Neutrophil (primary cell): ENCODE data around the gene C19orf73.

Experiments used
- H3K27ac ChIP-seq: fragments of 200-600 bp; sonication (generic); 2 replicates; pipeline ENCODE4 v1.5.1; 2016; ENCODE audit warnings: mild to moderate bottlenecking, moderate library complexity
- H3K27me3 ChIP-seq: fragments of 200-600 bp; sonication (generic); 2 replicates; pipeline ENCODE4 v1.6.0; 2016; ENCODE audit warnings: mild to moderate bottlenecking
- H3K36me3 ChIP-seq: fragments of 200-600 bp; sonication (generic); 2 replicates; pipeline ENCODE4 v1.5.1; 2017
- H3K4me1 ChIP-seq, 2 experiments: fragments of 200-600 bp in 1 of 2; sonication (generic) in 1 of 2; 1 replicate in 1 of 2; 2 replicates in 1 of 2; pipeline versions ENCODE4 v1.5.1 to v1.6.1; 2013 to 2016; ENCODE audit warnings: low read depth in 1 of 2, low read length in 1 of 2, mild to moderate bottlenecking in 1 of 2, moderate library complexity in 1 of 2; ENCODE audit not compliant: control insufficient read depth in 1 of 2, insufficient read depth in 1 of 2
- H3K4me3 ChIP-seq, 2 experiments: fragments of 200-600 bp in 1 of 2; sonication (generic) in 1 of 2; 1 replicate in 1 of 2; 2 replicates in 1 of 2; pipeline ENCODE4 v1.5.1; 2013 to 2016; ENCODE audit warnings: low read depth in 1 of 2, low read length in 1 of 2, mild to moderate bottlenecking in 1 of 2, moderate library complexity in 1 of 2
- H3K9me3 ChIP-seq: fragments of 200-600 bp; sonication (generic); 2 replicates; pipeline ENCODE4 v1.5.1; 2016
- TF ChIP-seq, protein P1 (sequence below): fragments of 200-600 bp; sonication (generic); IDR thresholded peaks from 2 replicates; pipeline ENCODE4 v1.5.1; 2016; ENCODE audit warnings: antibody characterized with exemption

C19orf73 gene

GRCh38 chr19:49114630-49115363, 4.1 kb downstream of the C19orf73 start:
- TF ChIP-seq, protein P1, sequence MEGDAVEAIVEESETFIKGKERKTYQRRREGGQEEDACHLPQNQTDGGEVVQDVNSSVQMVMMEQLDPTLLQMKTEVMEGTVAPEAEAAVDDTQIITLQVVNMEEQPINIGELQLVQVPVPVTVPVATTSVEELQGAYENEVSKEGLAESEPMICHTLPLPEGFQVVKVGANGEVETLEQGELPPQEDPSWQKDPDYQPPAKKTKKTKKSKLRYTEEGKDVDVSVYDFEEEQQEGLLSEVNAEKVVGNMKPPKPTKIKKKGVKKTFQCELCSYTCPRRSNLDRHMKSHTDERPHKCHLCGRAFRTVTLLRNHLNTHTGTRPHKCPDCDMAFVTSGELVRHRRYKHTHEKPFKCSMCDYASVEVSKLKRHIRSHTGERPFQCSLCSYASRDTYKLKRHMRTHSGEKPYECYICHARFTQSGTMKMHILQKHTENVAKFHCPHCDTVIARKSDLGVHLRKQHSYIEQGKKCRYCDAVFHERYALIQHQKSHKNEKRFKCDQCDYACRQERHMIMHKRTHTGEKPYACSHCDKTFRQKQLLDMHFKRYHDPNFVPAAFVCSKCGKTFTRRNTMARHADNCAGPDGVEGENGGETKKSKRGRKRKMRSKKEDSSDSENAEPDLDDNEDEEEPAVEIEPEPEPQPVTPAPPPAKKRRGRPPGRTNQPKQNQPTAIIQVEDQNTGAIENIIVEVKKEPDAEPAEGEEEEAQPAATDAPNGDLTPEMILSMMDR = no peak
- no peaks in the 10 kb centered on the region for H3K9me3 ChIP-seq
- peaks cover 41% of the 10 kb centered on the region for H3K27me3 ChIP-seq
- peak overlapping the region; percentile 62 to 69 for H3K4me3 ChIP-seq
- no peak overlapping the region for H3K27ac ChIP-seq
- peaks cover 34 to 43% of the 10 kb centered on the region in 2 experiments for H3K4me1 ChIP-seq
- no peaks in the 10 kb centered on the region for H3K36me3 ChIP-seq

DNA sequence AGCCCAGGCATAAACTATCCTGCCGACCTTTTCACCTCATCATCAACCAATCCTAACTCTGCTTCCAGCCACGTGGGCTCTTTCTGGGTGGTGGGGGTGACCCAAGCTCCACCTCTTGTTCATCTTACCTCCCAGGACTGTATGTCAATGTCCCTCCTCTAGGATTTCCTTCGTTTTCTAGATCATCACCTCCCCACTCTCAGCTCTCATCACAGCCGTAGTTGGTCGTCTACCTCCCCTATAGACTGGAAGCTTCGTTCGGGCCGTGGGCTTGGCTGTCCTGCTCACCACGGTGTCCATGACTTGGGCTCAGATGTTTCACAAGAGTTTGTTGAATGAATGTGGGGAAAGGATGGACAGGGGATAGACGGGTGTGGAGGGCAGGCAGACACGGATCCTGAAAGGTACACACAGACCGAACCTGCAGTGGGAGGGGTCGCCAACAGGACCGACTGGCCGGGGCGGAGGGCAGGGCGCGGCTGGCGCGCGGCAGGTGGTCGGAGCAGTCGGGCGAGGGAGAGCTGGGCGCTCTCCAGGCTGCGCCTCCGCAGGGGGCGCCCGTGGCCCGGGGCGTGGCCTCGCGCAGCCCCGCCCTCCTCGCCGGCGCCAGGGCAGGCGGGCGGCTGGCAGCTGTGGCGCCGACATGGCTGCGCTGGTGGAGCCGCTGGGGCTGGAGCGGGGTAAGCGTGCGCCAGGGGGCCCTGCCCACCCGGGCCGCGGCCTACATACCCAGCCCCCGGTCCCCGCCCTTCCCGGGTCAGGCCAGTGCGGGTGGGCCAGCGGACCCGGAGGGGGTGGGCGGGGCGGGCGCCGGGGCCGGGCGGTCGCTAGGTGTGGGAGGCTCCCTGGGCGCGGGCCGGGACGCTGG, 4.9 kb downstream of the C19orf73 start, which contains the start of gene LIN7B:
Gene LIN7B (plus strand): TSS at position 609 of the 868 bp plus-strand sequence. CDS start 35 bp downstream, at position 644.
- Histone ChIP-seq H3K4me1 (peaks cover 33 to 35% of the 10 kb centered on the region in 2 experiments), H3K27me3 (peaks cover 33% of the 10 kb centered on the region), H3K27ac (no peak within 1 kb of the TSS), H3K9me3 (no peaks in the 10 kb centered on the region), H3K4me3 (peak within 1 kb of the TSS; percentile 62 to 69), H3K36me3 (peaks cover 2% of the 10 kb centered on the region)
- TF ChIP-seq, protein P1 = peak; percentile 76

GRCh38 chr19:49111218-49111998, 7.5 kb downstream of the C19orf73 start:
- H3K27ac ChIP-seq = no peak overlapping the region
- H3K4me1 ChIP-seq = peaks cover 18% of the 10 kb centered on the region in 2 experiments
- H3K4me3 ChIP-seq = no peak overlapping the region
- H3K27me3 ChIP-seq = peaks cover 25% of the 10 kb centered on the region
- TF ChIP-seq, protein P1 = no peak
- H3K36me3 ChIP-seq = peaks cover 28% of the 10 kb centered on the region
- no peaks in the 10 kb centered on the region for H3K9me3 ChIP-seq

GRCh38 chr19:49110567-49110966, 8.4 kb downstream of the C19orf73 start:
- peaks cover 14% of the 10 kb centered on the region in 2 experiments for H3K4me1 ChIP-seq
- TF ChIP-seq, protein P1 = no peak
- H3K9me3 ChIP-seq = no peaks in the 10 kb centered on the region
- H3K36me3 ChIP-seq = peaks cover 37% of the 10 kb centered on the region
- no peak overlapping the region for H3K27ac ChIP-seq
- H3K27me3 ChIP-seq = peaks cover 25% of the 10 kb centered on the region
- no peak overlapping the region for H3K4me3 ChIP-seq

GRCh38 chr19:49109569-49110233, 9.2 kb downstream of the C19orf73 start:
- Histone ChIP-seq H3K36me3 (peaks cover 45% of the 10 kb centered on the region), H3K4me3 (no peak overlapping the region), H3K4me1 (peaks cover 8 to 9% of the 10 kb centered on the region in 2 experiments), H3K27me3 (peaks cover 19% of the 10 kb centered on the region), H3K27ac (no peak overlapping the region), H3K9me3 (no peaks in the 10 kb centered on the region)
- TF ChIP-seq, protein P1 = no peak
